GM21360 (cell line): ENCODE data around the gene SHOC2.

ENCODE experiments used
- ATAC-seq: cut with Tn5 transposase; IDR thresholded peaks from one replicate; pipeline ENCODE4 v1.9.1; 2021; ENCODE audit warnings: mild to moderate bottlenecking, moderate library complexity; ENCODE audit not compliant: unreplicated experiment

Gene SHOC2

GRCh38 chr10:111039522-111039921 is 120.1 kb downstream of the SHOC2 start:
- ATAC-seq, result no peak

- ATAC-seq, result no peak
Measured at GRCh38 chr10:111057006-111057405, 137.6 kb downstream of the SHOC2 start.
